Tibial nerve (tissue), 4 donors: ENCODE results near the gene BCAS3. TPM values are rescaled to one million over a fixed set of nuclear protein-coding genes. Genes with fewer than 3 reads are reported as not detected.

Experiments
- DNase-seq, 2 donors: peaks; one replicate each; pipeline ENCODE4 v3.0.0-alpha.2; 2019; ENCODE audit warnings: low spot score in 2 of 2
- H3K27ac ChIP-seq, 4 donors: fragments of 200-600 bp; sonication (generic) in 3 of 4; one replicate each; pipeline ENCODE4 v1.5.1; 2017 to 2019; ENCODE audit warnings: mild to moderate bottlenecking in 1 of 4
- H3K27me3 ChIP-seq, 2 donors: fragments of 200-600 bp; sonication (generic) in 1 of 2; one replicate each; pipeline versions ENCODE4 v1.5.1 to v1.6.0; 2017 to 2019
- H3K36me3 ChIP-seq, 3 donors: fragments of 200-600 bp; sonication (generic); one replicate each; pipeline ENCODE4 v1.5.1; 2018 to 2019
- H3K4me1 ChIP-seq, 4 donors: fragments of 200-600 bp; sonication (generic) in 3 of 4; one replicate each; pipeline ENCODE4 v1.5.1; 2017 to 2019
- H3K4me3 ChIP-seq, 4 donors: fragments of 200-600 bp; sonication (generic) in 3 of 4; one replicate each; pipeline ENCODE4 v1.5.1; 2017 to 2019; ENCODE audit warnings: mild to moderate bottlenecking in 1 of 4, moderate library complexity in 1 of 4
- H3K9me3 ChIP-seq, 4 donors: fragments of 200-600 bp; sonication (generic) in 3 of 4; one replicate each; pipeline ENCODE4 v1.5.1; 2017 to 2019
- EP300 ChIP-seq, 2 donors: sonication (generic); formaldehyde crosslinking; IDR thresholded peaks; one replicate each; pipeline ENCODE4 v1.6.1; 2017; ENCODE audit warnings: antibody characterized with exemption in 2 of 2, mild to moderate bottlenecking in 1 of 2
- POLR2A ChIP-seq, 2 donors: fragments of 450-650 bp; IDR thresholded peaks; one replicate each; pipeline ENCODE4 v1.6.1; 2017; ENCODE audit warnings: antibody characterized with exemption in 2 of 2, mild to moderate bottlenecking in 2 of 2, moderate library complexity in 2 of 2
- WGBS, 2 donors: methylation state at CpG; one replicate each; pipeline ENCODE4 v1.1.5; 2018; 5-methylcytosine and 5-hydroxymethylcytosine counted together
- total RNA-seq, 4 donors: library from RNA; depleted of rRNA; stranded (reverse); fragments of >200 nt; gene quantifications; one replicate each; pipeline ENCODE4 v1.1.0, GENCODE V29; 2016
- TF ChIP-seq, protein P1 (sequence below), 5 experiments: fragments of 200-600 bp in 3 of 5; fragments of 450-650 bp in 2 of 5; sonication (generic) in 3 of 5; IDR thresholded peaks; one replicate each; pipeline ENCODE4 v1.5.1; 2016 to 2019; ENCODE audit warnings: antibody characterized with exemption in 5 of 5, mild to moderate bottlenecking in 3 of 5, moderate library complexity in 2 of 5

Gene BCAS3
- total RNA-seq, 4 donors from 2014 or later: 26.4 to 48.1 (median 44.8) TPM

DNA sequence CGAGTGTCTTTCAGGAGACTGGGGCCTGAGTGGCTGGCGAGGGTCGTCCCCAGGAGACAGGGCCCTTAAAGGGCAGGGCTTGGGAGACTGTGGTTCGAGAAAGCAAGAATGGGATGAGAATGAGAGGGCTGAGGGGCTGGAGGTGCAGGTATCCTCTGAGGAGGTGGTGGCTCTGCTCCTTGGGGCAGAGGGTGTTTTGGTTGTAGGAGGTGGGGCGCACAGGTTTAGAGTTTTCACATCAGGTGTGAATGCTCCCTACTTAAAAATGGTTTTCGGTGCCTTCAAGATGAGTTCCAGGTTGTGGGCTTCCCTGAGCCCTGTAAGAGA, 430 bp downstream of the BCAS3 start:
- H3K4me3 ChIP-seq: peak overlapping the region; percentile 70 to 82 (median 73)
- H3K9me3 ChIP-seq: no peaks in the 10 kb centered on the region
- 5 to 6% methylated on average over 6 of the region's 6 CpGs for WGBS, 2 donors
- peaks cover 0 to 15% (median 5%) of the 10 kb centered on the region in 4 donors for H3K4me1 ChIP-seq
- peaks cover 0 to 27% (median 0%) of the 10 kb centered on the region in 3 donors for H3K36me3 ChIP-seq
- TF ChIP-seq, protein P1, sequence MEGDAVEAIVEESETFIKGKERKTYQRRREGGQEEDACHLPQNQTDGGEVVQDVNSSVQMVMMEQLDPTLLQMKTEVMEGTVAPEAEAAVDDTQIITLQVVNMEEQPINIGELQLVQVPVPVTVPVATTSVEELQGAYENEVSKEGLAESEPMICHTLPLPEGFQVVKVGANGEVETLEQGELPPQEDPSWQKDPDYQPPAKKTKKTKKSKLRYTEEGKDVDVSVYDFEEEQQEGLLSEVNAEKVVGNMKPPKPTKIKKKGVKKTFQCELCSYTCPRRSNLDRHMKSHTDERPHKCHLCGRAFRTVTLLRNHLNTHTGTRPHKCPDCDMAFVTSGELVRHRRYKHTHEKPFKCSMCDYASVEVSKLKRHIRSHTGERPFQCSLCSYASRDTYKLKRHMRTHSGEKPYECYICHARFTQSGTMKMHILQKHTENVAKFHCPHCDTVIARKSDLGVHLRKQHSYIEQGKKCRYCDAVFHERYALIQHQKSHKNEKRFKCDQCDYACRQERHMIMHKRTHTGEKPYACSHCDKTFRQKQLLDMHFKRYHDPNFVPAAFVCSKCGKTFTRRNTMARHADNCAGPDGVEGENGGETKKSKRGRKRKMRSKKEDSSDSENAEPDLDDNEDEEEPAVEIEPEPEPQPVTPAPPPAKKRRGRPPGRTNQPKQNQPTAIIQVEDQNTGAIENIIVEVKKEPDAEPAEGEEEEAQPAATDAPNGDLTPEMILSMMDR (IDR thresholded peaks at IDR 0.05): no peak
- no peak for TF ChIP-seq POLR2A (IDR thresholded peaks at IDR 0.05)
- no peak for TF ChIP-seq EP300 (IDR thresholded peaks at IDR 0.05)
- DNase-seq: no peak
- peak overlapping the region; percentile 63 to 90 (median 83) for H3K27ac ChIP-seq
- no peaks in the 10 kb centered on the region for H3K27me3 ChIP-seq

DNA sequence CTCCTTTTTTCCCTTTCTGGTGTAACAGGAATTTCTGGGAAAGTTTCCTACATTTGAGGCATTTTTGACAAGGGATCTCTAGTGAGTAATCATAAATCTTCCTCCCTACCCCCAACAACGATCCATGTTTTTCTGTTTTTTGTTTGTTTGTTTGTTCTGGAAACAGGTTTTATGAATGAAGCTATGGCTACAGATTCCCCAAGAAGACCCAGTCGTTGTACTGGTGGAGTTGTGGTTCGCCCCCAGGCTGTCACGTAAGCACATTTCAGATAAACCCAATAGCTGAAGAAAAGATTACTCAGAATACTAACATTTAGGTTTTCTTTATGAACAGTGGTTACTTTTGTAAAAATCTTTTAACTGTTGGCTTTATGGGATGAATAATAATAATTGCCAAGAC, 1.6 kb downstream of the BCAS3 start:
- Histone ChIP-seq H3K27me3 (no peaks in the 10 kb centered on the region), H3K9me3 (no peaks in the 10 kb centered on the region), H3K4me1 (peaks cover 0 to 15% (median 5%) of the 10 kb centered on the region in 4 donors), H3K27ac (no peak overlapping the region), H3K36me3 (peaks cover 0 to 37% (median 0%) of the 10 kb centered on the region in 3 donors), H3K4me3 (no peak overlapping the region)
- DNase-seq: no peak
- TF ChIP-seq, protein P1 (IDR thresholded peaks at IDR 0.05): no peak
- TF ChIP-seq POLR2A (IDR thresholded peaks at IDR 0.05) (no peak), EP300 (IDR thresholded peaks at IDR 0.05) (no peak)
- 76 to 85% methylated on average over 4 of the region's 4 CpGs for WGBS, 2 donors

DNA sequence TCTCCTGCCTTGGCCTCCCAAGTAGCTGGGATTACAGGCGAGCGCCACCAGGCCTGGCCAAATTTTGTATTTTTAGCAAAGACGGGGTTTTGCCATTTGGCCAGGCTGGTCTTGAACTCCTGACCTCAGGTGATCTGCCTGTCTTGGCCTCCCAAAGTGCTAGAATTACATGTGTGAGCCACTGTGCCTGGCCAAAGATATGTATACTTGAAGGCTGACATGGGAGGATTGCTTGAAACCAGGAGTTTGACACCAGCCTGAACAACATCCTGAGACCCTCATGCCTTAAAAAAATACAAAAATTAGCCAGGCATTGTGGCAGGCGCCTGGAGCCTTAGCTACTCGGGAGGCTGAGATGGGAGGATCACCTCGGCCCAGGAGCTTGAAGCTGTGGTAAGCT, 3.1 kb downstream of the BCAS3 start:
- no peaks in the 10 kb centered on the region for H3K27me3 ChIP-seq
- no peak overlapping the region for H3K4me3 ChIP-seq
- WGBS, 2 donors: 97% methylated on average over 6 of the region's 6 CpGs
- TF ChIP-seq, protein P1 (IDR thresholded peaks at IDR 0.05): no peak
- no peak for TF ChIP-seq POLR2A (IDR thresholded peaks at IDR 0.05)
- no peak for TF ChIP-seq EP300 (IDR thresholded peaks at IDR 0.05)
- no peak overlapping the region for H3K27ac ChIP-seq
- peaks cover 0 to 15% (median 5%) of the 10 kb centered on the region in 4 donors for H3K4me1 ChIP-seq
- peaks cover 0 to 50% (median 0%) of the 10 kb centered on the region in 3 donors for H3K36me3 ChIP-seq
- no peaks in the 10 kb centered on the region for H3K9me3 ChIP-seq
- DNase-seq: no peak

DNA sequence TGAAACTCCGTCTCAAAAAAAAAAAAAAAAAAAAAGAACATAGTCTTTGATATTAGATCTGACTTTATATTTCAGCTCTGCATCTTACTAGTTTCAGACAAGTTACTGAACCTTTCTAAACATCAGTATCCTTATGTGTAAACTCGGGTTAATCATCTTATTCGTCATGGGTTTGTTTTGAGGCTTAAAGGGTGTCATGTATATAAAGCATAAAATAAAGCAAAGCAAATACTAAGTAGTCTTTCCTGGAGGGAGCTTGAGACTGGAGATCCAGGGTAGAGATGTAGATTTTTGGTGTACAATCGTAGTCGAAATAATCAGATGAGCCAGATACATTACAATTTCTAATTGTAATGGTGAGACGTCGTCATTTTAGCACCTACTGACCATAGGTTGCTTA, 7.8 kb downstream of the BCAS3 start:
- TF ChIP-seq EP300 (IDR thresholded peaks at IDR 0.05) (no peak), POLR2A (IDR thresholded peaks at IDR 0.05) (no peak)
- TF ChIP-seq, protein P1 (IDR thresholded peaks at IDR 0.05): no peak
- Histone ChIP-seq H3K27ac (no peak overlapping the region), H3K27me3 (no peaks in the 10 kb centered on the region), H3K4me3 (no peak overlapping the region), H3K36me3 (peaks cover 0 to 96% (median 0%) of the 10 kb centered on the region in 3 donors), H3K9me3 (no peaks in the 10 kb centered on the region), H3K4me1 (no peaks in the 10 kb centered on the region)
- no peak for DNase-seq
- WGBS, 2 donors: 93 to 95% methylated on average over 7 of the region's 7 CpGs

DNA sequence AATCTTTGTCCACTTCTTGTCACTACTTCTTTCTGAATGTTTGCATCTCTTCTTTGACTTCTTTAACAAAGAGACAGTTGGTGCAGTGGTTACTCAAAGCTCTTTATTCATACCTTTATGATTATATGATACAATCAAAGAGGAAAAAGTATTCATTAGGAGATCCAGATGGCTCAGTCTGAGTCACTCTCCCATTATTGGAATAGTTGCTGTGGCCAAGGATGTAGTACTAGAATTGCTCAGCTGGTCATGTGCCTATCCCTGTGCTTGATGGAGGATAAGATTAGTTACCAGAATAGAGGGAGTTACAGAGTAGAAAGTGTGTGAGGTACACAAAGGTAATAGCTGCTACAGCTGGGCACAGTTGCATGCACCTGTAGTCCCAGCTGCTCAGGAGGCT, 18.3 kb downstream of the BCAS3 start:
- DNase-seq: no peak
- H3K9me3 ChIP-seq: no peaks in the 10 kb centered on the region
- no peak for TF ChIP-seq EP300 (IDR thresholded peaks at IDR 0.05)
- TF ChIP-seq, protein P1 (IDR thresholded peaks at IDR 0.05): no peak
- TF ChIP-seq POLR2A (IDR thresholded peaks at IDR 0.05): no peak
- no peaks in the 10 kb centered on the region for H3K4me1 ChIP-seq
- no peak overlapping the region for H3K4me3 ChIP-seq
- H3K36me3 ChIP-seq: peaks cover 0 to 82% (median 0%) of the 10 kb centered on the region in 3 donors
- H3K27me3 ChIP-seq: no peaks in the 10 kb centered on the region
- no peak overlapping the region for H3K27ac ChIP-seq
